GM19043 (cell line): ENCODE results near the gene SLC7A11.

ENCODE experiments used
- ATAC-seq: cut with Tn5 transposase; IDR thresholded peaks from one replicate; pipeline ENCODE4 v1.9.1; 2021; ENCODE audit warnings: low read depth; ENCODE audit not compliant: unreplicated experiment

The SLC7A11 gene

DNA sequence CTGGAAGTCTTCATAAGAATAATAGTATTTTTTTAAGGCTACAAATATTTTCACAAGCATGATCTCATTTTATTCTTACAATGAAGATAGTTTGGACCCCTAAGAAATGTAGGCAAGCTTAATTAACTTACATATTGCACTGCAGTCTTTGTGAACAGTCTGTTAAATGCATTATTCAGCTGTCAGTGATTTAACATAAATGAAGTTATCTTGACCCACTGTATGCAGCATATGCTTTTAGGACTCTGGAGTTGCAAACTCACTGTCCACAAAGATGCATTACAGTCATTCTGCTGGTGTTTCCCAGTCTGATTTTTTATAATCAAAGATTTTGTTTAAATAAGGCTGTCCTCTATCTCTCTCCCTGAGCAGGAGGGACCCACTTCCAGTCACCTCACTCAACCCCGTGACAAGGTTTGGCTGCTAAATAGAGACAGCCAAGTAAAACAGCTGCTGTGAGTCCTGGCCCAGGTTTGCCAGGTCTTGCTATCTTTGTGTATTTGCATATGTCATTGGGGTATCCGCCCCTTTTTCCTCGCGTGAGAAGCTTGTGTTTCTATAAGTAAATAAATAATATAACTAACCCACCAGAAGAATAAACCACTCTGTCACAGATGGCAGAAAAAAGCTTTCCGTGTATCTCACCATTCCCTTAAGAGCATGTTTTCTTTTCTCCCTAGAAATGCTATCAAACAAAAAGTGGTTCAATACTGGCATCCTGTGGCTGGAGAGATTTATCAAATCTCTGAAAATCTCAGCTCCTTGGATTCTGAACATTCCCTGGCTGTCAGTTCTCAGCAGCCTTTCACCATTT is 67.0 kb downstream of the SLC7A11 start:
- no peak for ATAC-seq

DNA sequence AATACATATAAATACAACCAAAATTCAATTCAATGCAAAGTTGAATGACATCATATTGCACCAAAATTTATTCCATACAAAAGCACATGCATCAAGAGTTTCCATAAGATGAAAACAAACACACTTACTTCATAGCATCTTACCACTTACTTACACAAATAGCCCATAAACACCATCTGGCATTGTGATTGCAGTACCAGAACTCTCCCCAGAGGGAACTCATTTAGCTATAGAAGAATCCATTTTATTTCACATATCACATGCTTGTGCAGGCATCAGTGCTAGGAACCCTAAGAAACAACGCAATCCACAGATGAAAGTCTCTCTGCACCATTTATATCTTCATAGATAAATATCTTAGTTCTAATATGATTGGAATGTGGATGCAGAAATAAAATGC is 77.9 kb downstream of the SLC7A11 start:
- no peak for ATAC-seq

DNA sequence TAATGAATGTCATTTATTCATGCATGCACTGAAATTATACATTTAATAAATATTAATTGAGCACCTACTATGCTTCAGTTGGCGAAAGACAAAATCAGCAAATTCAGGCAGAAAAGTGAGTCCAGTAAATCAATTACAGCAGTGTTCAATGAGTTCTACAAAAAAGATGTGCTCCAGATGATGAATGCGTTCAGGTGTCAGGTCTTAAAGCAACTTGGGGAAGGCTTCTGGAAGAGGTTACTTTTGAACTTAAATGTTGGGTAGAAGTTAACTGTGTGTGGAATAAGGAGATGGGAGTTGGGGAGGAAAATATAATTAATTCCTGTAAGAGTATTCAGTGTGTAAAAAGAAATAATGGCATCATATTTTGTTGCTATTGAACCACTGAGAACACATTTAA is 79.0 kb downstream of the SLC7A11 start:
- ATAC-seq: no peak

DNA sequence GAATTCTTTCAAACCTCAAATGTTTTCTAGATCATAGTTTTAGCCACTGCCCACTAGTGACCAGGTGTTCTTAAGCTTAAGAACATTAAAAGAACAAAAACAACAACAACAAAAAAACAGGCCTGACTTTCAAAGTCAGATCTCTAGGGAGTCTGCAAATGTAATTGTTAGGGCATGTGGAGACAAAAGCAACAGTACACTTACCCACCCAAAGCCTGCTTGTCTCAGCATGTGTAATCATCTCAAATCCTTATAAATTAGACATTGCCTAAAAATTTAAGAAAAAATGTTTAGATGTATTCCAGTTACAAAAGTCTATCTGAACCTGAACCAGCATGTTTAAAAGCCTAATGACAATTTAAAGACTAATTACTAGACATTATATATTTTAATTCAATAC is 79.9 kb downstream of the SLC7A11 start:
- ATAC-seq: no peak

DNA sequence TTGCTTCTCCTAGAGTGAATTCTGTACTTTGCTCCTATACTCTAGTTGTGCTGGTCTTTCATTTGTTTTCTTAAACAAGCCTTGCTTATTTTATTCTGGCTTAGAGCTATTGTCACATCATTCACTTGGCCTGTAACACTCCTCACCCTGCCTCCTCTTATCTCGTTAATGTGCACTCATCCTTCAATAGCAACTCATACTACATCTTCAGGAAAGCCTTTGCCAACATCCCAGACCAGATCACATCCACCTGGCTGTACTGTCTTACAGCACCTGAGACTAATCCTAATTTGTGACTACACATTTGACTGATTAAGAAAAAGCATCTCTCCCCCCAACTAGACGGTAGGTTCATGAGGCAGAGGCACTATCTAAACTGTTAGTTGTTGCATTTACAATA is 80.8 kb downstream of the SLC7A11 start:
- no peak for ATAC-seq

DNA sequence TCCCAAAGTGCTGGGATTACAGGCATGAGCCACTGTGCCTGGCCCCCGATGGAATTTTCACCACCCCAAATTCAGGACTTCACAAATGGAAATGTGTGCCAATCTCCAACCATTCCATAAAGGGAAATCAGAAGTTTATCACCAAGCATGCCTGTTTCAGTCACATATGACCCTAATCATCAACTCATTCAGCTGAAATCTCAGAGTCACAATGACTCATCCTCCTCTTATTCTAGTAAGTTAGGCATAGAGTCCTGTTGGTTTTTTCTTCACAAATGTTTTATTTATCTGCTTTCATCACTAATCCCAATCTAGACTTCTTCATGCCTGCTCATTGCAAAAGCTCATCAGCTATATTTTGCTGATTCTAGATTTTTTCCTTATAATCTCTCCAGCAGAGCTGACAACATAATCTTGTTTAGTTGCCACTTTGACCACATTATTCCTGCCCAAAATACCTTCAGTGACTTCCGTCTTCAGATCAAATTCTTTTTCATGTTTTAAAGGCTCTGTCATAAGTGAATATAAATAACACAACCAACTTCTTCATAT is 83.3 kb downstream of the SLC7A11 start:
- ATAC-seq: no peak

DNA sequence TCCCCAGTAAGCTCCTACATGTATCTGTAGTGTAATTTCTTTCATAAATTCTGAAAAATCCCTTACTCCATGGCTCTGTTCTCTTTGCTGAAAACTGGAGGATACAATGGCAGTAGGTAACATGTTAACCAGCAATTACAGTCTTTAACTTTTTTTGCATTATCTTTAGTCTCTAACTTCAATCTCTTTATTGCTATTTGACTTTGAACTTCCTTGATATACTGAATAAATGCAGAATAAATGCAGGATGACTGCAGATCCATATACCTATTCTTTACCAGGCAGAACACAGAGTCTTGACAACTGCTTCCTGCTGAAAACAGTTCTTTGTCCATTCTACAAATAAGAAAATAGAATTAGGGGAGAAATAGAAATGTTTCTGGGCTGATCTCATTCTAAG is 101.3 kb downstream of the SLC7A11 start:
- no peak for ATAC-seq

DNA sequence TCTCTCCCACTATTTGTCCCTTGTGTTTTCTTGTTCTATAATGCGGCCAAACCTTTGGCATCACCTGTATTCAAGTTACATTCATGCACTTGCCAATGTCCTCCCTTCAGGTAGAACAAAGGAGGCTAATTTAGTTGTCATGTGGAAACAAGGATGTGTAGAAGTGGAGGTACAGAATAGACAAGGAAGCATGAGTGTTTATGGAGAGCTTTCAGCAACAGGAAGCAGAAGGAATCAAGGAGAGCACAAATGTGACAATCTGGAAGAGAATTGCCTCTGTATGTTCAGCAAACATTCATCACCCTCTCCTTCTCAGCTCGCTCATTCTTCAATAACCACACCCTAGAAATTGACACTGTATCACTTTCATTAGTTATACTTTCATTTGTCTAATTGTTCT is 103.4 kb downstream of the SLC7A11 start:
- ATAC-seq: no peak

DNA sequence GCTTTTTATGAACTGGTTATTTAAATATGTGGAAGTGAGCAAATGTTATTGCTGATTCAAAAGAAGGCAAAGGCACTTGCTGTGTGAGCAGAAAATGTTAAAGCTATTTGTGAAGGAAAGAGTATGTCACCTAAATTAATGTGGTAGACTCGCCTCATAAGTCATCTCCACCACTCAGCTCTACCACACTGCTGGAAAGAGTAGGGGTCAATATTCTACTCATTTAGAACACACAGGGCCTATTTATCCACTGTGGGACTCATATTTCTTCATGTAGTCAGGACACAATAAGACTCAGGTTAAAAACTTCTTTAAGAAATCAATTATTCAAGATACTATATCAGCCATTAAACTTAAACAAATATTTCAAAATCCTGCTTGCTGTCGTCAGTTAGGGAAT is 106.5 kb downstream of the SLC7A11 start:
- no peak for ATAC-seq

DNA sequence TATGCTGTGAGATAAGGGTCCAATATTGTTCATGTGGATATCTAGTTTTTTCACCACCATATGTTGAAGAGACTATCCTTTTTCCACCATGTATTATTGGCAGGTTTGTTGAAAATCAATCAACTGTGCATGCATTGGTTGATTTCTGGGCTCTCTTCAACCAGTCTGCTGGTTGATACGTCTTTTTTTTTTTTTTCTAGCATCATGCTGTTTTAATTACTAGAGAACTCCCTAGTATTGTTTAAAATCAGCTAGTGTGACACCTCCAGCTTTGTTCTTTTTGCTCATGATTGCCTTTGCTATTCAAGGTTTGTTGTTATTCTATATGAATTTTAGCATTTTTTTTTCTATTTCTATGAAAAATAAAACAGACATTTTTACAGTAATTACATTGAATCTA is 123.9 kb downstream of the SLC7A11 start:
- ATAC-seq: no peak

DNA sequence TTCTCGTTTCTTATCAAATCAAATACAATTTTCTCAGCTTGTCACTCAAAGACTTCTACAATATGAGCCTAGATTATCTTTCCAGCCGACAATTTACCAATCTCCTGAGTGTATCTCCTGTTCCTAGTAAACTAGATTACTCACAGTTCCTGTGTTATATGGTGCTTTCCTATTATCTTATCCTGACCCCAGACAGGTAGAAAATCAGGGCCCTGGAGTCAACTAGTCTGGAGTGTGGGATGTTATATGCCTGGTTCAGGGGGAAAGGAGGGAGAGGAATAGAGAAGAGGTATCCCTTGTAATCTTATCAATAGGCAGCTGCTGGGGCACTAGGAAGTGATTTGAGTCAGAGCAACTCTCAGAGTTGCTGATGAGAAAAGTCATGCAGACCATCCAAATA is 127.1 kb downstream of the SLC7A11 start:
- ATAC-seq: no peak

DNA sequence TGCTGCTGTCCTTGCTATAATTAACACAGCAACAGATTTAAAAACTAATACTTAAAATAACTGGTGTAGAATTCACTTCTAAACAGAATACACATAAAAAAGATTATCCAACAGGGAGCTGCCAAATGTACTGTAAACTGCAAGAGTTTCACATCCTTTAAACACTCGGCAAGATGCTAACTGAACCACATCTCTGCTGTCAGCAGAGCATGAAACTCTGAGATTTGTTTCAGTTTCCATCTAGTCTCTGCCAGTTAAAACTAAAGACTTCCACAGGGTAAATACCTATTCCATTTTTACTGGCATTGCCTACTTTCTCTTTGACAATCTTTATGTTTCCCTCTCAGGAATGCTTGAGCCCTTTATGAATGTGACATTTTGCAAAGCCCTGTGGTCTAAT is 127.7 kb downstream of the SLC7A11 start:
- ATAC-seq: peak; percentile 99
